OCI-LY1 (cell line): ENCODE measurements around the gene DPF3.

ENCODE experiments used
- H2AFZ ChIP-seq: fragments of 200-600 bp; sonication (generic), shearing (Covaris generic); 2 replicates; pipeline ENCODE4 v1.6.0; 2014; ENCODE audit warnings: antibody characterized with exemption, mild to moderate bottlenecking, low read length
- H3F3A ChIP-seq: fragments of 200-600 bp; sonication (generic), shearing (Covaris generic); 2 replicates; pipeline ENCODE4 v1.6.0; 2014; ENCODE audit warnings: mild to moderate bottlenecking, antibody characterized with exemption, low read length, moderate library complexity; ENCODE audit not compliant: insufficient read depth
- H3K27ac ChIP-seq: fragments of 200-600 bp; sonication (generic); 2 replicates; pipeline ENCODE4 v1.5.1; 2014; ENCODE audit warnings: low read length, mixed run types, mild to moderate bottlenecking, low read depth; ENCODE audit not compliant: poor library complexity, severe bottlenecking
- H3K27me3 ChIP-seq: fragments of 200-600 bp; sonication (generic); 2 replicates; pipeline ENCODE4 v1.6.0; 2014; ENCODE audit warnings: antibody characterized with exemption, mild to moderate bottlenecking, low read length, moderate library complexity; ENCODE audit not compliant: insufficient read depth
- H3K36me3 ChIP-seq: fragments of 200-600 bp; sonication (generic); 2 replicates; pipeline ENCODE4 v1.6.1; 2014; ENCODE audit warnings: mild to moderate bottlenecking, antibody characterized with exemption, low read length, moderate library complexity, mixed read lengths; ENCODE audit not compliant: insufficient read depth
- H3K4me1 ChIP-seq: fragments of 200-600 bp; sonication (generic); 2 replicates; pipeline ENCODE4 v1.5.1; 2014; ENCODE audit warnings: mild to moderate bottlenecking, low read length, moderate library complexity; ENCODE audit not compliant: insufficient read depth, severe bottlenecking
- H3K4me2 ChIP-seq: fragments of 200-600 bp; sonication (generic), shearing (Covaris generic); 2 replicates; pipeline ENCODE4 v1.6.1; 2014; ENCODE audit warnings: low read length
- H3K4me3 ChIP-seq: fragments of 200-600 bp; sonication (generic); 2 replicates; pipeline ENCODE4 v1.5.1; 2014; ENCODE audit warnings: low read length, low read depth, mild to moderate bottlenecking, mixed read lengths; ENCODE audit not compliant: poor library complexity, severe bottlenecking
- H3K79me2 ChIP-seq: fragments of 200-600 bp; shearing (Covaris generic); 2 replicates; pipeline ENCODE4 v1.6.1; 2016; ENCODE audit warnings: mixed run types, low read length, mixed read lengths; ENCODE audit not compliant: insufficient read depth
- H3K9ac ChIP-seq: fragments of 200-600 bp; sonication (generic), shearing (Covaris generic); 2 replicates; pipeline ENCODE4 v1.6.1; 2014; ENCODE audit warnings: mild to moderate bottlenecking, low read length, mixed read lengths
- H3K9me2 ChIP-seq: fragments of 200-600 bp; sonication (generic), shearing (Covaris generic); 2 replicates; pipeline ENCODE4 v1.6.1; 2014; ENCODE audit warnings: low read depth, mild to moderate bottlenecking, low read length, mixed read lengths
- H3K9me3 ChIP-seq: fragments of 200-600 bp; shearing (Covaris generic); 2 replicates; pipeline ENCODE4 v1.6.1; 2014; ENCODE audit warnings: low read length, mixed read lengths
- H4K20me1 ChIP-seq: fragments of 200-600 bp; sonication (generic), shearing (Covaris generic); 2 replicates; pipeline ENCODE4 v1.6.0; 2016; ENCODE audit warnings: mild to moderate bottlenecking, low read length; ENCODE audit not compliant: insufficient read depth
- CTCF ChIP-seq: fragments of 200-600 bp; sonication (generic), shearing (Covaris generic); IDR thresholded peaks from 2 replicates; pipeline ENCODE4 v1.5.1; 2017; ENCODE audit warnings: mild to moderate bottlenecking, antibody characterized with exemption, low read length, moderate library complexity, mixed read lengths
- EZH2 ChIP-seq: fragments of 200-600 bp; sonication (generic), shearing (Covaris generic); IDR thresholded peaks from 2 replicates; pipeline ENCODE4 v1.8.0; 2017; ENCODE audit warnings: borderline replicate concordance, mixed run types, mild to moderate bottlenecking, antibody characterized with exemption, low read length, moderate library complexity, mixed read lengths

The DPF3 gene

GRCh38 chr14:72614365-72614764 lies 279.5 kb downstream of the DPF3 start:
- no peaks in the 10 kb centered on the region for H3K4me1 ChIP-seq
- no peak for TF ChIP-seq EZH2
- H3K36me3 ChIP-seq: no peaks in the 10 kb centered on the region
- no peaks in the 10 kb centered on the region for H3K79me2 ChIP-seq
- no peaks in the 10 kb centered on the region for H3K9me3 ChIP-seq
- H4K20me1 ChIP-seq: no peaks in the 10 kb centered on the region
- 0 out of 2 replicates have a peak, but pooled peaks cover 3% of the 10 kb centered on the region for H3K27me3 ChIP-seq
- no peak overlapping the region for H2AFZ ChIP-seq
- no peaks in the 10 kb centered on the region for H3K9me2 ChIP-seq
- no peaks in the 10 kb centered on the region for H3F3A ChIP-seq
- H3K27ac ChIP-seq: no peak overlapping the region
- no peak overlapping the region for H3K4me3 ChIP-seq
- no peak overlapping the region for H3K4me2 ChIP-seq
- no peak overlapping the region for H3K9ac ChIP-seq

GRCh38 chr14:72613975-72614319 lies 280.0 kb downstream of the DPF3 start:
- Histone ChIP-seq H3K4me2 (no peak overlapping the region), H3K27me3 (0 out of 2 replicates have a peak, but pooled peaks cover 3% of the 10 kb centered on the region), H3K9me2 (no peaks in the 10 kb centered on the region), H3F3A (no peaks in the 10 kb centered on the region), H3K36me3 (no peaks in the 10 kb centered on the region), H3K79me2 (no peaks in the 10 kb centered on the region), H3K4me1 (no peaks in the 10 kb centered on the region), H3K4me3 (no peak overlapping the region), H4K20me1 (no peaks in the 10 kb centered on the region), H3K9ac (no peak overlapping the region), H2AFZ (no peak overlapping the region), H3K9me3 (no peaks in the 10 kb centered on the region), H3K27ac (no peak overlapping the region)
- no peak for TF ChIP-seq CTCF
- no peak for TF ChIP-seq EZH2

- Histone ChIP-seq H3K4me2 (no peak overlapping the region), H3K9me3 (no peaks in the 10 kb centered on the region), H3F3A (no peaks in the 10 kb centered on the region), H3K9me2 (no peaks in the 10 kb centered on the region), H3K27me3 (0 out of 2 replicates have a peak, but pooled peaks cover 3% of the 10 kb centered on the region), H3K9ac (no peak overlapping the region), H2AFZ (no peak overlapping the region), H3K36me3 (no peaks in the 10 kb centered on the region), H3K27ac (no peak overlapping the region), H4K20me1 (no peaks in the 10 kb centered on the region), H3K4me1 (no peaks in the 10 kb centered on the region), H3K79me2 (no peaks in the 10 kb centered on the region), H3K4me3 (no peak overlapping the region)
- no peak for TF ChIP-seq EZH2
- no peak for TF ChIP-seq CTCF
These were observed 280.5 kb downstream of the DPF3 start for GRCh38 chr14:72613231-72613974.

GRCh38 chr14:72612041-72612440 lies 281.9 kb downstream of the DPF3 start:
- Histone ChIP-seq H3F3A (no peaks in the 10 kb centered on the region), H4K20me1 (no peaks in the 10 kb centered on the region), H3K9me2 (no peaks in the 10 kb centered on the region), H3K27me3 (0 out of 2 replicates have a peak, but pooled peaks cover 3% of the 10 kb centered on the region), H3K9ac (no peak overlapping the region), H3K9me3 (no peaks in the 10 kb centered on the region), H3K79me2 (no peaks in the 10 kb centered on the region), H3K4me3 (no peak overlapping the region), H3K4me1 (no peaks in the 10 kb centered on the region), H3K27ac (no peak overlapping the region), H3K4me2 (no peak overlapping the region), H3K36me3 (no peaks in the 10 kb centered on the region), H2AFZ (no peak overlapping the region)
- TF ChIP-seq CTCF (no peak), EZH2 (no peak)
